G401.6 (cell line): ENCODE measurements around the gene ADD2.

Source experiments
- FAIRE-seq: peaks from 2 replicates; lab custom pipeline; 2012; peaks lifted over from hg19 to GRCh38; lab: Jason Lieb, UNC

ADD2 gene

DNA sequence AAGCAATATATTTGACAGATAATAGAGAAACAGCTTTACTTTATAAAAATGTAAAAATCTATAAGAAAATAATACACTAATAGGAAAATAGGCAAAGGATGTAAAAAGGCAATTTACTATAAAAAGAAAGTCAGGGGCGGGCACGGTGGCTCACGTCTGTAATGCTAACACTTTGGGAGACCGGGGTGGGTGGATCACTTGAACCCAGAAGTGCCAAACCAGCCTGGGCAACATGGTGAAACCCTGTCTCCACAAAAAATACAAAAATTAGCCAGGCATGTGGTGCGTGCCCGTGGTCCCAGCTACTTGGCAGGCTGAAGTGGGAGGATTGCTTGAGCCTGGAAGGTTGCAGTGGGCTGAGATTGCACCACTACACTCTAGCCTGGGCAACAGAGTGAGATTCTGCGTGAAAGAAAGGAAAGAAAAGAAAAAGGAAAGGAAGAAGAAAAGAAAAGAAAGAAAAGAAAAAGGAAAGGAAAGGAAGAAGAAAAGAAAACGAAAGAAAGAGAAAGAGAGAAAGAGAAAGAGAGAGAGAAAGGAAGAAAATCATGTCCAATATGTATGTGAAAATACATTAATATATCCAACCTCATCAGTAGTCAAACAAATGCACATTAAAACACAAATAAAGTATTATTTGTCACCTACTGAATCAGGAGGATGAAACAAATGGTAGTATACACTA lies 65.1 kb downstream of the ADD2 start:
- FAIRE-seq: no peak

GRCh38 chr2:70698847-70699246 lies 69.2 kb downstream of the ADD2 start:
- no peak for FAIRE-seq

DNA sequence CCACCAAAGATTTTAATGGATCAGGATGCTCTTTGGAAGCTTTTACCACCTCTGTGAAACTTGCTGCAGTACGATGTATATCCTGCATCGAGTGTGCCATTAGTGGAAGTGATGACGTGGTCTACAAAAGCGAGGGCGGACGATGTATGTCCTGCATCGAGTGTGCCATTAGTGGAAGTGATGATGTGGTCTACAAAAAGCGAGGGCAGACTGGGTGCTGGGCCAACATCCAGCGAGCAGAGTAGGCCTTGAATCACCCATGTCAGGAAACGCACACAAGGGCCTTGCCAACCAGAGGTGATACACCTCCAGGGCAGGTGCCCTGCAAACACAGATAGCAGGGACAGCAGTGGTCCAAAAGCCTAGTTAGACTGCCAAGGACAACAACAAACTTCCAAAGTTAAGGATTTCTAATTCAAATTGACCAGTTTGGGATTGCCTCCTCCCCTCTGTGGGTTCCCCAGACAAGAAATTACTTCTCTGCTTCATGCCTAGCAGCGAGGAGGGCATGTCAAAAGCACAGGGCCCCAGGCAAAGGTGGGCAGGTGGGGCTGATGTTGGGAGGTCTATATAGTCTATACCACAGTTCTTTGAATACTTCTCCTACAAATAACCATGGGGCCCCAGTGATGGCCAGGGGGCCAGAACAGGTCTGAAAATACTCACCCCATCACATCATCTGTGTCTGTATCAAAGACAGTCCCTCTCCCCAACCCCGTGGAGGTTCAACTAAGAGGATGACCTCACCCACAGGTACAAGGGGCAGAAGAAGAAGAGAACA lies 70.2 kb downstream of the ADD2 start:
- no peak for FAIRE-seq

- no peak for FAIRE-seq
These were observed 71.9 kb downstream of the ADD2 start for GRCh38 chr2:70696142-70696541.

- FAIRE-seq: no peak
These were observed 75.7 kb downstream of the ADD2 start for GRCh38 chr2:70692256-70692655.

- FAIRE-seq: no peak
These were observed 76.4 kb downstream of the ADD2 start for GRCh38 chr2:70691497-70692140.

- no peak for FAIRE-seq
These were observed 77.2 kb downstream of the ADD2 start for GRCh38 chr2:70690846-70691245.

- no peak for FAIRE-seq
These were observed 79.6 kb downstream of the ADD2 start for GRCh38 chr2:70688427-70688826.

- no peak for FAIRE-seq
These were observed 80.6 kb downstream of the ADD2 start for GRCh38 chr2:70687461-70687795.

DNA sequence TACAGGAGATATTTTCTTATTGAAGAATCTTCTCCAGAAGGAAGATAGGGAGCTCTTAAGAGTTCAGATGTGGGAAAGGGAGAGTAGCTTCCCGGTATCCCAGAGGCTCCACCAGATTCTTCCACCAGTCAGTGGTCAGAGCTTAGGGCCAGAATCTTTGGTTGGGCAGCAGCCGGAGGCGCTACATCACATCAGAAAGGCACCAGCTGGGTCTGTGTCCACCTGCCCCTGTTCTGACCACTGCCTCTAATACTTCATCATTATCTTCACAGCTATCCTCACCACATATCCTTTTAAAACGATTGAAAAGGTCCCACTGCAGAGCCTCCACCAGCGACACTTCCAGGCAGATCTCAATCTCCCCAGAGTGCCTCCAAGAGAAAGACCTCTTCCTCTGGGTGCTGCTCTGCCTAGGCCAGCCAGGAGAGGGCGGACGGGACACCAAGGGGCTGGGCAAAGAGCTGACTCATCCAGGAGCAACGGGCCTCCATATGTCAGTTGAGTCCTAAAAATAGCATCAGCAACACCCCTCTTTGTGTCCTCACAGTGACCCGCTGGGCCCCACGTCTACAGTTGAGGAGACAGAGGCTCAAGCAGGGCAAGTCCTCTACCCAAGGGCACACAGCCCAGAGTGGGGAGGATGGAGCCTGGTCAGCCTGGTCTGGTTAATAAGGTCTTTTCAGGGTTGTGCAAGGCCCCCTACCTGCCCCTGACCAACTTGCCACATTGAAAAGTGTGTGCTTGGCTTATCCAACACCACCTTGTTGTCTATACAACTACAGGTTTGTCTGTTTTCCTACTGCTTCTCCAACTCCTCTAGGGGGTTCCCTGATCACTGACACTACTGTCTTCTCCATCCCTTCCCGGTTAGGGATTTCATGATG lies 81.2 kb downstream of the ADD2 start:
- no peak for FAIRE-seq

- no peak for FAIRE-seq
These were observed 82.2 kb downstream of the ADD2 start for GRCh38 chr2:70685771-70686171.

DNA sequence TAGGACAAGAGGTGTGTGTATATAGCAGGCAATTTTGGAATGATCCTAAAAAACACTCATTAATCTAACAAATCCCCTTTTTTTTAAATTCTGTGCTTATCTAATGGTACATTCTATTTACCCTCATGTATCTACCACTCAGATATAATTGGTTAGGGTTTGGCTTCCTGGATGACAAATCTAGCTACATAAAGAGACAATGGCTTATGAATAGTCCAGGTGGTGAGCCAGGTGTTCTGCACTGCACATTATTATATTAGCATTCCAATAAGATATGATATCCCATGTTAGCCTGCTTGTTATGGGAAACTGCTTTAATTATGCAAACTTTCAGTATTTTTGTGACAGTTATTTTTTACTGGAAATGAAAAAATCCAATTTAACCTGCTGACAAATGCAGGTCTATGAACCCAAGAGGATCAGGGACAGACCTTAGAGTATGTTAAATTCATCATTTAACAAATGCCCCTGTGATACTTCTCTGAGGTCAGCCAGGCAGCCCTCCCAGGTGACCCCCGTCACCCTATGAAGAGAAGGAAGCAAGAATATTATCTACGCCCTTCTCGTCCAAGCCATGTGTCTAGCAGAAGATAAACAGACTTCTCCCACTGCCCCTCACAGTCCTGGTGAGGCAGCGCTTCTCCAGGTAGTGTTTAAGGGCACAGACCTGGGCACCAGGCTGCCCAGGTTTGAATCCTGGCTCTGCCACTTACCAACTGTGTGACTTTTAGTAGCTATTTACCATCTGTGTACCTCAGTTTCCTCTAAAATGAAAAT lies 83.0 kb downstream of the ADD2 start:
- FAIRE-seq: no peak

DNA sequence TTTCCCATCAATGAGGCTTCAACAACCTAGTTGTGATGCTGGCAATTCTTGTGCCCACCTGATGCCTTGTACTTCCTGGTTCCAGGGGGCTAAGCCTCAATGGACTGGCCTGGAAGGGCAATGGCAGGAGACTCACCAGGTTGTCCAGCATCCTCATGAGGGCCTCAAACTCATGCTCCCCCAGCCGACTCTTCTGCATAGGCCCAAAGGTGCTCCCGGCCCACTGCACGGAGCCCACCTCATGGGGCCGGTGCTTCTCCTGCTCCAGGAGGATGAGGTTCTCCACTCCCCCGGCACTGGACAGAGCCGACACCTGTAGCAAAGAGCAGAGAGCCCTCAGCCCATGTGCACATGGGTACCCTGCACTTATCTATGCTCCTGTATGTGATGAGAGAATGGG lies 84.5 kb downstream of the ADD2 start:
- FAIRE-seq: no peak

DNA sequence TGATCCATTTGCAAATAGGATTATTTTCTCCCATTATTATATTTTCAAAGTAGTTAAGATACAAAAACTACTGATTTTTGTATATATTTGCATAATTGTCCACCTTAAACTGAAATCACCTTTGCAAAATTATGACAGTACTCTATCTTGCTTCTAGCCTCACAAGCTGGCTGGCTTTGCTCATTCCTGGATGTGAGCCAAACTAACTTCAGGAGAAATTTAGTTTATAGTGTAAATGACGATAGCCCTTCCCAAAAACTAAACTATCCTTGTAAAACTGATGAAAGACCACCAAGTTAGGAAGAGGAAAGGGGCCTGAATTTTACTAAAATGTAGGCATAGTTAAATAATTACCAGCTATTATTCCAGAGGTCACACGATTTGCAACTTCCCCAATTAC lies 87.3 kb downstream of the ADD2 start:
- no peak for FAIRE-seq

GRCh38 chr2:70679259-70679658 lies 88.7 kb downstream of the ADD2 start:
- FAIRE-seq: no peak

- no peak for FAIRE-seq
These were observed 89.3 kb downstream of the ADD2 start for GRCh38 chr2:70678576-70679143.

DNA sequence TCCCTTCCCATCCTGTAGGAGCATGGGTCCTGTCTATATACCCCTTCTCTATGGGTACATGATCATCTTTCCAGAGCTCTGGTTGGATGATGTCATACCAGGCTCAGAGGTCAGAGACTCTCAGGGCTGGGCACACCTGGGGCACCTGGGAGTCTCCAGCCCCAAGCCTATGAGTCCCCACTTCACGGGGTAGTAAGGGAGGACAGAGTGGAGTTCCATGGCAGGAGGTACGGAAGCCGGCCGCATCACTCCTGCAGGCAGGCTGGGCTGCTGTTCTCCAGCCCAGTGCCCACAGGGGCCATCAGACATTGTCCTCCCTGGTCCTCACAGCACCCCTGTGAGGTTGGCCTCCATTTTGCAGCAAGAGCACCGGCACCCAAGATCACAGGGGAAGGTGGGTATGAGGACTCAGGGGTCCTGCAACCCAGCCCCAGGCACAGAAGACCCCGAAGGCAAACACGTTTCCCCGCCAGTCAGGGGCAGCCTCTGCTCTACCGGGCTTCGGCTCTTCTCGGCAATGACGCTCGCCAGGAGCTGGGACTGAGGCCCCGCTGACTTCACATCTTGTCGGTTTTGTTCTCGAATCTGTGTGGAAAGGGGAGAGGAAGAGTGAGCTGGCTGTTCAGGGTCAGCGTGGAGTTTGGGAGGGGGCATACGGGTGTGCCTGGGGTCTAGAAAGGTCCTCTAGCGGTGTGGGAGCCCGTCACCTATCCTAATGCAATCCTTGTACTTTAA lies 91.5 kb downstream of the ADD2 start:
- FAIRE-seq: no peak

- no peak for FAIRE-seq
These were observed 92.1 kb downstream of the ADD2 start for GRCh38 chr2:70675862-70676261.

DNA sequence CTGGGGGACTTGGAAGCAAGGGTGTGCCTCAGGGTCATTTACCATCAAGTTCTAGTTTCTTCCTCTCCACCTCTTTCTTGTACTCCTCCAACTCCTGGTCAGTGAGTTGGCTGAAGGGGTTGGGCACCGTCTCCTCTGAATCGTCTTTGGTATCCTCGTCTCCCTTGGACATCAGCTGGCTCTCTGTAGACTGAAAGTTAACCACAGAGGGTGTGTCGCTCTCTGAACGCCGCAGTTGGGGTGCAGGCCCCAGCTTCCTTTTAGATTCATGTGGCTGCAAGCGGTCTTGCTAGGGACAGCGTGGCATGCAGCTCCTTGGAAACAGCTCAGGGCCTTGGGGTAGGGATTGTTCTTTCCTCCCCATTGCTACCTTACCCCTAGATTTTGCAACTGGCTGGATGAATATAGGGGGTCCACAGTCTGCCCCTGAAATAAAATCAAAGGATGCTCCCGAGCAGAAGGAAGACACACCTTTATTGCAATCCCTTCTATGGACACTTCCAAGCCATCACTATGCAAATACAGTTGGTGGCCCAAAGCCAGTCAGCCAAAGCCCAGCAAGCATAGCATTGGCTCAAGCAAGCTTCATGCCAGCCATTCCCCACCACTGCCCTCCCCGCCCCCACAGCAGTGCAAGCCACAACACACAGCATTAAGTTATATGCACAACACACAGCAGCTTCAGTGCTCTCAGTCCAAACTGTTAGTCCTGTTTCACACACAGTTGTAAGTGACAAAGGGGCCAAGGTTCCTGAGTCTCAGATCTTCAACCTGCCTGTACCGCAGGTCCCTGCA lies 93.2 kb downstream of the ADD2 start:
- FAIRE-seq: no peak
